GM18502 (cell line): ENCODE data around the gene CNOT1.
"Not testable (repeated sequence)": the region's sequence is repeated elsewhere in the genome, so short reads cannot be mapped to it uniquely, and the experiment has no call there.

ENCODE experiments used
- ATAC-seq: cut with Tn5 transposase; IDR thresholded peaks from one replicate; pipeline ENCODE4 v1.9.1; 2021; ENCODE audit warnings: mild to moderate bottlenecking; ENCODE audit not compliant: unreplicated experiment, poor library complexity

The CNOT1 gene

DNA sequence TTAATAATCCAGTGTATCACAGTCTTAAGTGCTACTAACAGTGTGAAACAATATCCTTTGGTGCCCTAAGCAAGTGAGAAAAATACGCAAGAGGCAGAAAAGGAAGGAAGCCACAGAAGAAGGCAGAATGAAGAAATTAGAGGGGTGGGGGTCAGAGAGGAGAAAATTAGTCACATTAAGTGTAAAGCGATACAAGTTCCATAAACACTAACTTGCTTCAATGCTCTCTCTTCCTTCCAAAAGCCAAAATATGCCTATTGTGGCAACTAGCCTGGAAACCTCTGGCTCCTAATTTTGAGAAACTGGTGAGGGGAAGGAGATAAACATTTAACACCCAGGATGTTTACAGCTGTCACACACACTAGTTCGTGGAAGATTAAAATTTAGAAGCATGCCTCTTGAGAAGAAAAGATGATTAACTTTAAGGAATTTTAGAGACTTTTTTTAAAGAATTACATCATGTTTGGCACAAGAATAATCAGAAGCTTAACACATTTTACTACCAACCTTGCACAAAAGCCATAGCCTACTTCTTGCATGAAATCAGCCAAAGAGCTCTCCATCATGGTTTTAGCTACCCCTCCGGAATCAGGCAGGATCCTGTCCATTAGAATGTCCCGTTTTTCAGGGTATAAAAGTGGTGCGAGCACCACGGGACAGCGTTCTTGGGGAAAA lies 44.7 kb downstream of the CNOT1 start:
- ATAC-seq = no peak

DNA sequence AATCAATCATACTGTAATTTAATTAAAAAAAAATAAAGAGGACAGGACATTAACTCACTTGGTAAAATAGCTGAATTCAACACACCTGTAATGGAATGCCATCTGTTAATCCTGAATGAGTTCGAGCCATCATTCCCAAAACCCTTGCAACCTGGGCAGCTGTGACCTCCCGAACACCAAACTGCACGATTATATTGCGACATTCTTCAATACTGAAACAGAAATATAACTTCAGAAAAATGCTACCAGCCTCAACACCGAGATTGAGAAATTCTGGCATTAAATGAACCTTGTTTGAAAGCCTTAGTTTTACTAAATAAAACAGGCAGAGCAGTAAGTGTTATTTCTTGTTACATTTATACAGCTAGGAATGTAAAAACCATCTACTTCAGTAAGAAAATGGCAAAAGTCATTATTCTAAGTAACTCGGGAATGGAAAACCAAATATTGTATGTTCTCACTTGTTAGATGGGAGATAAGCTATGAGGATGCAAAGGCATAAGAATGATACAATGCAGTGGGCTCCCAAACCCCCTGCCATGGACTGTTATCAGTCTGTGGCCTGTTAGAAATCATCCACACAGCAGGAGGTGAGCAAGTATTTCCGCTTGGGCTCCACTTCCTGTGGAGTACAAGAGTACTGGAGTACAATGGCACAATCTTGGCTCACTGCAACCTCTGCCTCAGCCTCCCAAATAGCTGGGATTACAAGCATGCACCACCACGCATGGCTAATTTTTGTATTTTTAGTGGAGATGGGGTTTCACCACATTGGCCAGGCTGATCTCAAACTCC lies 46.5 kb downstream of the CNOT1 start:
- no peak for ATAC-seq

DNA sequence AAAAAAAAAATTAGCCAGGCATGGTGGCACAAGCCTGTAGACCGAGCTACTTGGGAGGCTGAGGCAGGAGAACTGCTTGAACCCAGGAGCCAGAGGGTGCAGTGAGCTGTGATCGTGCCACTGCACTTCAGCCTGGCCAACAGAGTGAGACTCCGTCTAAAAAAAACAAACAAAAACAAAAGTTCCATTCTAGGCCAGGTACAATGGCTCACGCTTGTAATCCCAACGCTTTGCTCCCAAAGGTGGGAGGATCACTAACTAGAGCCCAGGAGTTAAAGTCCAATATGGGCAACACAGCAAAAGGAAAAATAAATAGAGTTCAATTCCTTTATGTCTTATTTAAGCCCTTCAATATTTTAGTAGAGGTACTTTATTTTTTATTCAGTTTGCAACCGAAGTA lies 47.5 kb downstream of the CNOT1 start:
- no peak for ATAC-seq

DNA sequence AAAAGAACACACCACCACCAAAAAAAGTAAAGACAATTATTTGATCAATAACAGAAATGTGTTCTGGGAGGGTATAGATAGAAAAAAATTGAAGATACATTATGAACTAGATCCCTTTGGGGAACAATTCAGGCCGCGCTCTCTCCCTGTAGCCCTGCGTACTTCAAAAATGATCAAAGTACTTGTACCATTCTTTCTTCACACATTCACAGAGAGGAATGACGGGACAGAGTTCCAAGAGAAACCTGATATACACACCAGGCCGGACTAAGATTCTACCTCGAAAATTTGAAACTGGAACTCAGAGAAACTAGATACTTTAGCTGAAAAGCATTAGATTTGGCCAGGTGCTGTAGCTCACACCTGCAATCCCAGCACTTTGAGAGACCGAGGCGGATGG lies 50.0 kb downstream of the CNOT1 start:
- no peak for ATAC-seq

DNA sequence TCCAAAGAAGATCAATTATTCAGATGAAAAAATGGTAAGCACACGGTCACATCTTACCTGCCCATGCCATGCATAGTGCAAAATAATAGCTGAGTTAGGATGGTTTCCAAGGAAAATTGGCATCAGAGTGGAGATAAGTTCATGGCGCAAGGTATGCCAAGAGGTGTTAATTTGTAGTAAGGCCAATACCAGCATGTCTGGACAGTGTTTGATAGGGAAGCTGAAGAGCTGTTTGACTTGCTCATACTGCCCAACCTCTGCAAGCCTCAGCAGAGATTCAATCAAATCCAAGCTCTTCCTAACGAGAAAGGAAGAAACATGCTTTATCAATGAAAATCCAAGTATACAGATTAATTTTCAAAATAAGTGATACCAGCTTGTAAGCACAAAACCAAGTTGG lies 51.0 kb downstream of the CNOT1 start:
- no peak for ATAC-seq

DNA sequence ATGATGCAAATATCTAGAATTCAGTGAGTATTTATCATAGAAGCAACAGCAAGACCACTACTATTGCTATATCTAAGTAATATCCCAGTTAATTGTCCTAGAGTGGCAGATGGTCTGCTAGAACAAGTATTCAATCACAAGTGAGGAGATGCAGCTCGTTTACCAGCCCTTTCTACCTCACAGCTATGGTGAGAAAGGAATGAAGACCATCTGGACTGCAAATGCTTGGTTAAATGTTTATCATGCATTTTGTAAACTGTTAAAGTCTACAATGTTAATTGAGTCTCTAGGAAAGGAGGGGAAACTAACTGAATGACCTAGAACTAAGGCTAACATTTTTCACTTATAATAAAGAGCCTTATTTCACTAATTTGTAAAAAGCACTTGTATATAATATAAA lies 52.5 kb downstream of the CNOT1 start:
- ATAC-seq = no peak

DNA sequence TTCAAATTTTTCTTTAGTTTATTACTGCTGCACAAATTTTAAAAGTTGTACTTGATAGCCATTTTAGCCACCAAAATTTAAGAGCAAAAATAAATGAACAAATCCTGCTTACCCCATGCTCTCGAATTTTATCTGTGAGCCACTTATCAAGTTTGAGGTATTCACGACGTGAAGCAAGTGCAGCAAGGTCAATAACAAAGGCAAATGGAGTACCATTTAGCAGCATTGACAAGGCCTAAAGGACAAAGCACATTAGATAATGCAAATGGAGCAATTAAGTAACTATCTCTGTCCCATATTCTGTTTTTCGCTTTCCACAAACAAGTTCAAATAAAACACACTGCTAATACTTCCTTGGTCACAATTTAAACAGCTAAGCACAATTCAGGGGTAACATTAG lies 54.7 kb downstream of the CNOT1 start:
- ATAC-seq = no peak

DNA sequence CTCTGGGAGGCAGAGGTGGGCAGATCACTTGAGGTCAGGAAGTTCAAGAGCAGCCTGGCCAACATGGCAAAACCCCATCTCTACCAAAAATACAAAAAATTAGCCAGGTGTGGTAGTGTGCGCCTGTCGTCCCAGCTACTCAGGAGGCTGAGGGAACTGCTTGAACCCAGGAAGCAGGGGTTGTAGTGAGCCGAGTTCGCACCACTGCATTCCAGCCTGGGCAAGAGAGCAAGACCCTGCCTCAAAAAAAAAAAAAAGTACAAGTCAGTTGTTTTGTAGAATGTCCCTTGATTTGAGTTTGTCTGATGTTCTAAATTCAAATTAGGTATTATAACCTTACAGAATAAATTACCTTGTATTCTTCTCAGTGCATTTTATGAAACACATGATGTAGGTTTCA lies 63.9 kb downstream of the CNOT1 start:
- ATAC-seq = not testable (repeated sequence)

DNA sequence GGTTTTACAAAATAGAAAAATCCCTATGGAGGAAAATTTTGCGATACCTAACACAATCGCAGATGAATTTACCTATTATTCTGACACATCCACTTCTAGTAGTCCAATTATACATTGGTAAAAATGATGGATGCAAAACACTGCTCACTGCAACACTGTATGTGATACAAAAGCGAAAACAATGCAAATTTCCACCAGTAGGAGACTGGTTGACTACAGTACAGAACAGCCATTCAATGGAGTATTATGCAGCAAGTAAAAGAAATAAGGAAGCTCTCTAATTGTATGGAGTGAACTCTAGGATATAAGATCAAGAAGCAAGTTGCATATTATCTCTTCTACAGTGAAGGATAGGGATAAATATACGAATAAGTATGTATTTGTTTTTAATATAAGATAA lies 65.9 kb downstream of the CNOT1 start:
- ATAC-seq = no peak

DNA sequence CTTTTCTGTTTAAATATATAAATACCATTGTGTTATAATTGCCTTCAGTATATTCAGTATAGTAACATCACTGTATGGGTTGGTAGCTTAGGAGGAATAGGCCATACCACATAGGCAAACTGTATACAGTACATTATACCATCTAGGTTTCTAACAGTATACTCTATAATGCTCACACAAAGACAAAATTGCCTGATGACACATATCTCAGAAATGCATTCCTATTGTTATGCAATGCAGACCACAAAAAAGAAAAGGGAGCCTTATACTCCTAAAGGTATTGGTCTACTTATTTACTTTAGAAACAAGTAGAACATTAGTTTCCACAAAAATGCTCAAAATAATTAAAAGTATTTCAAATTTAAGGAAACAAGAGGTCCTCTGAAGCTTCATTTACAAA lies 66.4 kb downstream of the CNOT1 start:
- no peak for ATAC-seq

DNA sequence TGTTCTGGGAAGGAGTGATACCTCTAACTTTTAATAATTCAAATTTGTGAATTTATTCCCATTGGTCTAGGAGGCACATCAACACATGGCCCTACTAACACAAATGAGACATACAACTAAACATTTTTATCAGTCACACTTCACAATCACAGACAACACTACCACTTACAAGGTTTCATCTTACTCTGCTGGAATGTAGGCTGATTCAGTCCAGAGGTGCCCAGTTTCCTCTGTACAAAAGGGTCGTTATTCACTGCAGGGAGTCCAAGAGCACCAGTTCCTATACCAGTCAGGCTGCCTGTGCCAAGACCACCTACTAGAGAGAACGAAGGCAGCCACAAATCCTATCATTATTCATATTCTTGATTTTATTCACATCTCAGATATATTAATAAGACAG lies 72.9 kb downstream of the CNOT1 start:
- no peak for ATAC-seq

DNA sequence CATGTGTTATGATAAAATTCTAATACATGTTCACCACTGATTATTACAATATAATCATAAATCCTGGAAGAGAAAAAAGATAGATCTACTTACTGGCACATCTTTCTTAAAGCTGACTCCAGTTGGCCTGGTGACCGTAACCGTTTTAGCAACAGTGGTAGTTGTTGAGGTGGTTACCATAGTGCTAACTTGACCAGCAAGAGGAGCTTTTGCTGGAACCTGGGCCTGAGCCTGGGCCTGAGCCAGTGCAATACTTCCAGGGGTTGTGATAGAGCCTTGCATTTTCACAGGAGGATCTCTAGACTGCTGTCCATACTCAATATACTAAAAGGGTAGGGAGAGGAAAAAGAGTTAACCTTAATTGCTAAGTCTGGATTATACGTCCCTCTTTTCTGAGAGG lies 78.1 kb downstream of the CNOT1 start:
- no peak for ATAC-seq

DNA sequence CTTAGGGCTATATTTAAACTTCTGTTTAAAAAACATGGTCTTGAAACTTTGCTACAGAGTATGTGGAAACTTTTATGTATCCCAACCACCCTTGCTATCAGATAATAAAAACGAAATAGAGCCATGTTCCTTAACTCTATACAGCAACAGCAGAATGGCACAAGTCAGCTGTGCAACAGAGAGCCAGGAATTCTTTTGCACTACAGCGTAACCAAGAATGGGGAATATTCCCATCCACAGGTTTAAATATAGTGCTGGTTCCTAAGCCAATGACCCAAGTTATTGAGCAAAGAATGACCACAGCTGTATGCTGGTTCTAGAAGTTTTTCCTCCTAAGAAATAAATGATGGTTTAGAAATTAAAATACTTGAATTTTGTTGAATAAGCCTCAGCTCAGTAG lies 81.2 kb downstream of the CNOT1 start:
- ATAC-seq = no peak

DNA sequence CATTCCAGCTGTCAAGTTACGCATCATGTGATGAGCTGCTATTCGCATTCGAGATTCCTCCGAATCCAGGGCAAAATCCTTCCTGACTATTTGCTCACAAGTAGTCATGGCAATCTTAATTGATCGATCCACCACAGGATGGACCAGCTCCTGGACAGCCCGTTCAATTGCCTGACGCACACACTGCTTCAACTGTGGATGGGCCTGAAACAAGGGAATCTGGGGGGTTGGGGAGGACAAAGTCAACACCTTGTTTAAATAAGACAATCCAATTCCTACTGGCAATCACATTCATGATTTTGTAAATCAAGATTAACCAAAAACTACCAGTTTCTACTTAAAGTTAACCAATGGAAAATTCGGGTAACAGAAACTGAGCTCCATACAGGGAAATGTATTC lies 85.9 kb downstream of the CNOT1 start:
- ATAC-seq = no peak

DNA sequence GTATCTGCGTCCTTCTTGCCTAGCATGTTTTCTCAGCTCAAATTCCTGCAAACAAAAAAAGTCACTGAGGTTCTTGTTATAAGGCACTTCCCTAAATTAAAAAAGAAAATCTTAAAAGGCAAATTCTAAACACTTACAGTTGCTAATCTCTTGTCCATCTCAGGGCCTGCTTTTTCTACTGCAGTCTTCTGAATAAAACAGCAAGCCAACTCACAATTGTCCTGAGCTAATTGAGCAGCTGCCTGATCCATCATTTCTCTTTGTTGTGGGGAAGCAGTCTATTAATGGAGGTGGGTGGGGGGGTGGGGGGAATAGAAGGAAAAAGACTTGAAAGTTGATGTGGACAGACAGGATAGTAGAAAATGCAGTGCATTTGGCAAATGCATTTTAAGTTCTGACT lies 87.3 kb downstream of the CNOT1 start:
- no peak for ATAC-seq

DNA sequence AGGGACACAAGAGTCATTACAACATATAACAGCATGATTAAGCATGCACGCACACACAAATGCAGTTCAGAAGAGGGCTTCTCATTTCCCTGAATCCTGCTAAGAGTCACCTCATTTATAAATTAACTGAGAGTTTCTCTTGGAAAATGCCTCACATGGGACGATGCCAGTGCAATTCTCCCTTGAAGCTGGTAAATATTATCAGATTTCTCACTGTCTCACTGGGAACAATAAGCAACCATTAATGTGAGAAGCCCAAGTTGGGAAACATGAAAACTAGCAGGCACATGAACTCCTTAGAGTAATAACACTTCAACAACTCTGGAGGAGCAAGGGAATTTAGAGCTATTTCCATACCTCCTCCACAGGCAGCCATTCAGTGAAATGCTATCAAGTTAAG lies 87.9 kb downstream of the CNOT1 start:
- no peak for ATAC-seq

DNA sequence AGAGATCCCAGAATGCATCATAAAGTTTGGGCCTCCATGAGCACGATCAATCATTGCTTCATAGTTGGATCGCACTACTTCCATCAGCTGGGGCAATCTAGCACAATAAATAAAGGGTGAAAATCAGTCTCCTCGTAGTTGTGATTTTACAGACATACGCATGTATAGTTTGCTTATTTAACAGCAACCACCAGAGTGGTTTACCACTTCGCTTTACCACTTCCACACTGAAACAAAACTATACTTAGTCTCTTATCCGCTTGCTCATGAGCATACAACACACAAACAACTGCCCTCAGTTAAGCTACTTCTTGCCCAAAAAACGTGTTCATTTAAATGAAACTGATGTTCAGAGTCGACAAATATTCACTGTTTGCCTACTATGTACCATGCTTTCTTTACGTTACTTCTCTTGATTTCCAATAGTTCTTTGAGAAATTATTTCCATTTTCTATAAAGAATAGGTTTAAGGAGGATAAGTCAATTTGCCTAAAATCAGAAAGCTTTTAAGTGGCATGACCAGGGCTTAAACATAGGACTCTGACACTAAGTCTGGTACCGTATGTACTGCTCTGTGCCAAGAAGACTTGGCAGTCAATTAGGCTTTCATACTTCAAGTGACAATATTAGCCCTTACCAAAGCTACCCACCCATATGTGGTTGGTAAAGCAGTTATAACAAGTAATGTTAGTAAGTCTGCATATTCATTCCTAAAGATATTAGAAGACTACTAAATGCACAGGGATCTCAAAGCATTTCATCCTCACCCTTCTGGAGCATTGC lies 92.3 kb downstream of the CNOT1 start:
- no peak for ATAC-seq

DNA sequence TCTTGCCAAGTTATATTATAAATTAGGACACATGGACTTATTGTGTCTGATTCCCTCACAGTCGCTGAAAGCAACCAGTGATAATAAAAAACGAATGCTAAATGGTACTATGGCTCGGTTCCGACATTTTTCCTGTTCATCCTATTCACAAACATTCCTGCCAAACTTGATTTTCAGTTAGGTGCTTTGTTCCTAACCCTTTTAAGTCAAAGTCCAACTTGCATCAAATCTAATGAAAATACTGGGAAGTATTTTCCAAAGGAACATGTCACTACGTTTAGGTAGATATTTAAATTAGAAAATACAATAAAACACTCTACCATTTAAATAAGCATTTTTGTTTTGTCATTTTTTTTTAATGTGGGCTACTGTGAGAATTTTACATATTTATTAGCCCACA lies 93.3 kb downstream of the CNOT1 start:
- no peak for ATAC-seq

DNA sequence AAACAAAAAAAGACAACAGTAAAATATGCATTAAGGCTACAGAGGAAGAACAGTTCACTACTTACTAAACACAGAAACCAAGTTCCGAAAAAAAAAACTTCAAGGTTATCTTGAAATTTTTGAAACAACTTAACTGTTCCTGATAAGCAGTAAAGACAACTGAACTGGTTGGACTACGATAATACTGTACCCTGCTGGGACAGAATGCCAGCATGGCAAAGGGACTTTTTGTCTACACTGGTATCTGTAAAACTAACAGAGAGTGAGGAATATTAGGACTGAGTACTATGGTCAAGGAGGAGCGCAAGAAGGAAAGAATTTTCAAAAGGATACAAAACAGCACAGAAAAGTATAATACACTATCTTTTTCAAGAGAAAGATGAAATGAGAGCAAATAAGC lies 94.5 kb downstream of the CNOT1 start:
- no peak for ATAC-seq

DNA sequence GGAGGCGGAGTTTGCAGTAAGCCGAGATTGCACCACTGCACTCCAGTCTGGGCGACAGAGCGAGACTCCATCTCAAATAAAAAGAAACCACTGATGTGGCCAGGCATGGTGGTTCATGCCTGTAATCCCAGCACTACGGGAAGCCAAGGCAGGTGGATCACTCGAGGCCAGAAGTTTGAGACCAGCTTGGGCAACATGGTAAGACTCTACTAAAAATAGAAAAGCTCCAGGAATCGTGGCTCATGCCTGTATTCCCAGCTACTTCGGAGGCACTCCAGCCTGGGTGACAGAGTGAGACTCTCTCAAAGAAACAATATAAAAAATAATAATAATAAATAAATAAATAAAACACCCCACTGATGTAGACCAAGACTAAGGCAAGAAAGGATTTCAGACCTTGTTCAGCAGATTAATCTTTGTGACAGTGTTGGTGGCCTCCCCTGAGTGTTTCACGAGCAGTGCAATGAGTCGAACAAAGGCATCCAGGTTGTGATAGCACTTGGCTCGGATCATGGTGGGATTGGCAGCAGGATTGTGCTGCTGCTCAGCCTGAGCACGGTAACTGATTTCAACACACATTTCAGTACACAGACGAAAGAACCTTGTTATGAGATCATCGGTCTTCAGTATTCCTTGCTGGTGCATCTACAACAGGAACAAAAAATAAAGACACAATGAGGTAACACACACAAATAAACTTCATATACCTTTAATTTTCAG lies 95.7 kb downstream of the CNOT1 start:
- ATAC-seq = no peak

DNA sequence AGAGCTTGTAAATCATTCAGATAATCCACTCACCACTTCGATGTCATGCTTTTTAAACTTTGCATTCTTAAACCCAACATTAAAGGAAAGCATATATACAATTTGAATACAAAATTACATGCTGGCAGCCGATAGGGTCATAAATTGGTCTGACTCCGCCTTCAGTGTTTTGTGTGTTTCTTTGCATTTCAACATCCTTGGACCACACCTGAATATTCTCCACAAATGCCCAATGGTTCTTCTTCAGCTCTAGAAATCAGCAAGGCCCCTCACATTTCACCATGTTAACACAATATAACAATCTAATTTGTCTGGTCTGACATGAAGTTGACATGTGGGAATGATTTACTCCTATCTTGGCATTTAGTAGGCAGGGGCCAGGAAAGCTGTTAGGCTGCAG lies 97.2 kb downstream of the CNOT1 start:
- ATAC-seq = no peak
